Smooth muscle cell (in vitro differentiated cells): ENCODE data around the gene ARMH3. TPM values are rescaled to one million over a fixed set of nuclear protein-coding genes. Genes with fewer than 3 reads are reported as not detected.

Source experiments
- DNase-seq: peaks from one replicate; lab custom pipeline; 2025; ENCODE audit not compliant: unreplicated experiment; lab: John Stamatoyannopoulos, UW
- H2AFZ ChIP-seq: fragments of 200-600 bp; sonication (generic); 2 replicates; pipeline ENCODE4 v1.6.0; 2016; ENCODE audit warnings: antibody characterized with exemption, low read depth, mild to moderate bottlenecking
- H3F3A ChIP-seq: fragments of 200-600 bp; sonication (generic); 2 replicates; pipeline ENCODE4 v1.6.0; 2017; ENCODE audit warnings: antibody characterized with exemption, low read depth
- H3K27ac ChIP-seq: fragments of 200-600 bp; sonication (generic); 2 replicates; pipeline ENCODE4 v1.5.1; 2016; ENCODE audit warnings: low read depth, mild to moderate bottlenecking
- H3K27me3 ChIP-seq: fragments of 200-600 bp; sonication (generic); 2 replicates; pipeline ENCODE4 v1.6.1; 2016; ENCODE audit warnings: low read depth, mild to moderate bottlenecking
- H3K36me3 ChIP-seq: fragments of 200-600 bp; sonication (generic); 2 replicates; pipeline ENCODE4 v1.5.1; 2016; ENCODE audit warnings: low read depth
- H3K4me1 ChIP-seq: fragments of 200-600 bp; sonication (generic); 2 replicates; pipeline ENCODE4 v1.5.1; 2016; ENCODE audit warnings: low read depth
- H3K4me2 ChIP-seq: fragments of 200-600 bp; sonication (generic); 2 replicates; pipeline ENCODE4 v1.6.0; 2016; ENCODE audit warnings: mild to moderate bottlenecking
- H3K4me3 ChIP-seq: fragments of 200-600 bp; sonication (generic); 2 replicates; pipeline ENCODE4 v1.5.1; 2016; ENCODE audit warnings: mild to moderate bottlenecking
- H3K79me2 ChIP-seq: fragments of 200-600 bp; sonication (generic); 2 replicates; pipeline ENCODE4 v1.6.0; 2016; ENCODE audit warnings: low read depth, mild to moderate bottlenecking
- H3K9ac ChIP-seq: fragments of 200-600 bp; sonication (generic); 2 replicates; pipeline ENCODE4 v1.6.0; 2016; ENCODE audit warnings: low read depth
- H3K9me3 ChIP-seq: fragments of 200-600 bp; sonication (generic); replicated peaks from 2 replicates; pipeline ENCODE4 v1.5.1; 2016; ENCODE audit warnings: low read depth
- H4K20me1 ChIP-seq: fragments of 200-600 bp; sonication (generic); 2 replicates; pipeline ENCODE4 v1.6.0; 2016; ENCODE audit warnings: low read depth
- CTCF ChIP-seq: fragments of 200-600 bp; sonication (generic); IDR thresholded peaks from 2 replicates; pipeline ENCODE4 v1.5.1; 2017; ENCODE audit warnings: borderline replicate concordance, mild to moderate bottlenecking, antibody characterized with exemption; ENCODE audit not compliant: insufficient read depth, poor library complexity, severe bottlenecking
- WGBS: methylation state at CpG from one replicate; pipeline ENCODE4 v1.1.7; 2016; ENCODE audit warnings: low lambda C conversion rate; 5-methylcytosine and 5-hydroxymethylcytosine counted together
- polyA plus RNA-seq: library from polyadenylated mRNA; unstranded; fragments of >200 nt; fragmentation: Nextera tagmentation; extraction: Ambion mirVana; gene quantifications from 2 replicates; pipeline ENCODE4 v1.2.1, GENCODE V29; 2016
- total RNA-seq: library from RNA; depleted of rRNA; stranded (reverse); fragments of >200 nt; gene quantifications from 2 replicates; pipeline ENCODE4 v1.2.3, GENCODE V29; 2014

Gene ARMH3
- total and polyA plus RNA-seq, 2 experiments from 2014 or later: 7.6 to 10.8 TPM

GRCh38 chr10:101833466-101833865 is 222.5 kb downstream of the ARMH3 start:
- Histone ChIP-seq H3K4me2 (no peak overlapping the region), H3F3A (no peaks in the 10 kb centered on the region), H3K4me1 (peaks cover 10% of the 10 kb centered on the region), H3K9ac (no peak overlapping the region), H3K79me2 (no peaks in the 10 kb centered on the region), H3K36me3 (no peaks in the 10 kb centered on the region), H3K27ac (no peak overlapping the region), H3K4me3 (no peak overlapping the region), H2AFZ (no peak overlapping the region), H4K20me1 (peaks cover 14% of the 10 kb centered on the region), H3K9me3 (no peaks in the 10 kb centered on the region), H3K27me3 (no peaks in the 10 kb centered on the region)
- no peak for DNase-seq
- WGBS: 100% methylated on average over 1 of the region's 1 CpG
- no peak for TF ChIP-seq CTCF

GRCh38 chr10:101832325-101832771 is 223.6 kb downstream of the ARMH3 start:
- Histone ChIP-seq H3K9ac (no peak overlapping the region), H3K4me2 (no peak overlapping the region), H3K9me3 (no peaks in the 10 kb centered on the region), H4K20me1 (peaks cover 5% of the 10 kb centered on the region), H2AFZ (no peak overlapping the region), H3K27ac (no peak overlapping the region), H3K4me1 (peaks cover 10% of the 10 kb centered on the region), H3K36me3 (no peaks in the 10 kb centered on the region), H3K27me3 (no peaks in the 10 kb centered on the region), H3K79me2 (no peaks in the 10 kb centered on the region), H3F3A (no peaks in the 10 kb centered on the region), H3K4me3 (no peak overlapping the region)
- 95% methylated on average over 4 of the region's 4 CpGs for WGBS
- no peak for DNase-seq
- no peak for TF ChIP-seq CTCF

GRCh38 chr10:101831169-101831811 is 224.7 kb downstream of the ARMH3 start:
- peak overlapping the region; percentile 82 for H3K4me2 ChIP-seq
- TF ChIP-seq CTCF: no peak
- DNase-seq: no peak
- H3K79me2 ChIP-seq: no peaks in the 10 kb centered on the region
- no peak overlapping the region for H2AFZ ChIP-seq
- no peak overlapping the region for H3K9ac ChIP-seq
- no peak overlapping the region for H3K27ac ChIP-seq
- H3K4me1 ChIP-seq: peaks cover 10% of the 10 kb centered on the region
- no peaks in the 10 kb centered on the region for H3K9me3 ChIP-seq
- no peaks in the 10 kb centered on the region for H3K36me3 ChIP-seq
- H3F3A ChIP-seq: no peaks in the 10 kb centered on the region
- peaks cover 1% of the 10 kb centered on the region for H4K20me1 ChIP-seq
- no peaks in the 10 kb centered on the region for H3K27me3 ChIP-seq
- 87% methylated on average over 9 of the region's 9 CpGs for WGBS
- H3K4me3 ChIP-seq: peak overlapping the region; percentile 56
